Measurements from ENCODE around the gene CLEC11A.
"Not testable (repeated sequence)": the region's sequence is repeated elsewhere in the genome, so short reads cannot be mapped to it uniquely, and the experiment has no call there.

Gene CLEC11A

GRCh38 chr19:50723735-50724521, 764 bp downstream of the CLEC11A start:
- no peak for DNase-seq

- DNase-seq: peak; percentile 54 to 98 (median 75)
Measured at GRCh38 chr19:50724522-50725217, 1.5 kb downstream of the CLEC11A start.

DNA sequence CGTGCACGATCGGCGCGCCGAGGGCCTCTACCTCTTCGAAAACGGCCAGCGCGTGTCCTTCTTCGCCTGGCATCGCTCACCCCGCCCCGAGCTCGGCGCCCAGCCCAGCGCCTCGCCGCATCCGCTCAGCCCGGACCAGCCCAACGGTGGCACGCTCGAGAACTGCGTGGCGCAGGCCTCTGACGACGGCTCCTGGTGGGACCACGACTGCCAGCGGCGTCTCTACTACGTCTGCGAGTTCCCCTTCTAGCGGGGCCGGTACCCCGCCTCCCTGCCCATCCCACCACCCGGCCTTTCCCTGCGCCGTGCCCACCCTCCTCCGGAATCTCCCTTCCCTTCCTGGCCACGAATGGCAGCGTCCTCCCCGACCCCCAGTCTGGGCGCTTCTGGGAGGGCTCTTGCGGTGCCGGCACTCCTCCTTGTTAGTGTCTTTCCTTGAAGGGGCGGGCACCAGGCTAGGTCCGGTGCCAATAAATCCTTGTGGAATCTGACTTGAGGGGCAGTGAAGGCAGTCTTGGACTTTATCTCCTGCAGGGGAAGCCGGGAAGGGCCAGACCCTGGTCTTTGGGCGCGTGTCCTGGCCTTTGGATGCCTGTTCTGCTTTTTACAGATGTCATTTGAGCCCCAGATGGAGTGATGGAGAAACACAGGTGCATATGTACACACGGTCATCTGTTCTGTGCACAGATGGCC, 2.2 kb downstream of the CLEC11A start:
- no peak for DNase-seq

- no peak for DNase-seq
Measured at GRCh38 chr19:50725911-50726230, 2.7 kb downstream of the CLEC11A start.

GRCh38 chr19:50728084-50728737, 5.0 kb downstream of the CLEC11A start:
- DNase-seq: peak in 2 of 5 donors; percentile 15 to 84

- no peak for DNase-seq
Measured at GRCh38 chr19:50729894-50730293, 6.7 kb downstream of the CLEC11A start.

GRCh38 chr19:50735869-50736268, 12.7 kb downstream of the CLEC11A start:
- DNase-seq: no peak

DNA sequence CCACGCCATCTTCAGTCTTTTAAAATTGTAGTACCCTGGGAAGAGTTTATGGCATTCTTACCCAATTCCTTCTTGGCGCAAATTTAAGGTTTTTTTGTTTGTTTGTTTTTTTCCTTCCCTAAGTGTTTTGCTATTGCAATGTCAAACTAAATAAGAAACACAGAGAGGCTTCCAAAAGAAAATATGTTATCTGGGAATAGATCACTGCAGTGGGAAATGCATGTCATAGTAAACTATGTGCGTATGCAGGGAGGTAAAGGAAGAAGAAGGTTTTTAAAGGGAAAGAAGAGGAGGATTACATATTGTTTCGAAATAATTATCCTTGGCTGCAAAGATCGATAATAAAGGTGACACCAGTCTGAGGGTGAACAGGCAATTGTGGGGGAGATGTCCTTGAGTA, 13.2 kb downstream of the CLEC11A start:
- DNase-seq: no peak

GRCh38 chr19:50739132-50739913, 16.2 kb downstream of the CLEC11A start:
- no peak for DNase-seq

- DNase-seq: no peak
Measured at GRCh38 chr19:50739914-50740426, 16.8 kb downstream of the CLEC11A start.

DNA sequence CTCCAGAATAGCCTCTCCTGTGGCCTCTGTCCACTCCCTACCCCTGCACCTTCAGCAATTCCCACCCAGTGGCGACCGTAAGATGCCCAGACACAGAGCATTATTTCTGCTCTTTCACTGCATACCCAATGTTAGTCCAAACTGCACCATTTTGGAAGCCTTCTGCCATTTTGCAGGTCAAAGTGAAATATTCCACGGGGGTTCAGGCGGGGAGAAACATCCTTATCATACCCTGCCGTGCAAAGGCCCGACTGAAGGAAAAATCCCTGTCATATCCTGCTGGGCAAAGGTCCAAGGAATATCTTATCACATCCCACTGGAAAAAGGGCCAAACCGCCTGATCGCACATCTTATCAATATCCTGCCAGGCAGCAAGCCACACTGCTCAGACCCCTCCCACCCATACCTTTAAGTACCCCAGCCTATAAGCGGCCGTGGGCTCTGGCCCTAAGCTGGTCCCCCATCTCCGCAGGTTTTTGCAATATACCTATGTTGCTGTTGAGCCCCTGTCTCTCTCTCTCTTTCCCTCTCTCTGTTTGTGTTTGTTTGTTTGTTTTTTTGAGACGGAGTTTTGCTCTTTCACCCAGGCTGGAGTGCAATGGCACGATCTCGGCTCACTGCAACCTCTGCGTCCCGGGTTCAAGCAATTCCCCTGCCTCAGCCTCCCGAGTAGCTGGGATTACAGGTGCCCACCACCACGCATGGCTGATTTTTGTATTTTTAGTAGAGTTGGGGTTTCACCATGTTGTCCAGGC, 18.2 kb downstream of the CLEC11A start:
- DNase-seq: no peak

GRCh38 chr19:50743537-50743936, 20.4 kb downstream of the CLEC11A start:
- no peak for DNase-seq

- DNase-seq: no peak
Measured at GRCh38 chr19:50745221-50745620, 22.1 kb downstream of the CLEC11A start.

DNA sequence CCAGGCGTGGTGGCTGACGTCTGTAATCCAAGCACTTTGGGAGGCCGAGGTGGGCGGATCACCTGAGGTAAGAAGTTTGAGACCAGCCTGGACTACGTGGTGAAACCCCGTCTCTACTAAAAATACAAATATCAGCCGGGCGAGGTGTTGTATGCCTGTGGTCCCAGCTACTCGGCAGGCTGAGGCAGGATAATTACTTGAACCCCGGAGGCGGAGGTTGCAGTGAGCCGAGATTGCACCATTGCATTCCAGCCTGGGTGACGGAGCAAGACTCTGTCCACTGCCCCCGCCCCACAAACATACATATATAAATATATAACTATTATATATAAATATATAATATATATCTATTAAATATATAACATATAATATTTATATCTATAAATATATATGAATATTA, 24.0 kb downstream of the CLEC11A start:
- DNase-seq: not testable (repeated sequence)

DNA sequence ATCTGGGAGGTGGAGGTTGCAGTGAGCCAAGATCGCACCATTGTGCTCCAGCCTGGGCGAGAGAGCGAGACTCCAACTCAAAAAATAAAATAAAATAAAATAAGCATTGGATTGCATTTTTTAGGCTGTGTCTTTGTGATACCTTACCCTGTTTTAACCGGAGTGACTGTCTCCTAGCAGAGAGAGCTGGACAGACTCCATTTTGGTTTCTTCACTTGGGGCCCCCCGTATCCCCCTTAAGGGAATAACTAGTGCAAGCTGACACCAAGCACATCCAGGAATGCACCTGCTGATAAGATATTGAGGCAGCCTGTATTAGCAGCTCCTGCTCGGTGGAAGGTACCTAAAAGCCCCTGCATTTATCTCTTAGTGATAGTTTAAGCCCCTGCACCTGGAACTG, 26.3 kb downstream of the CLEC11A start:
- DNase-seq: no peak

DNA sequence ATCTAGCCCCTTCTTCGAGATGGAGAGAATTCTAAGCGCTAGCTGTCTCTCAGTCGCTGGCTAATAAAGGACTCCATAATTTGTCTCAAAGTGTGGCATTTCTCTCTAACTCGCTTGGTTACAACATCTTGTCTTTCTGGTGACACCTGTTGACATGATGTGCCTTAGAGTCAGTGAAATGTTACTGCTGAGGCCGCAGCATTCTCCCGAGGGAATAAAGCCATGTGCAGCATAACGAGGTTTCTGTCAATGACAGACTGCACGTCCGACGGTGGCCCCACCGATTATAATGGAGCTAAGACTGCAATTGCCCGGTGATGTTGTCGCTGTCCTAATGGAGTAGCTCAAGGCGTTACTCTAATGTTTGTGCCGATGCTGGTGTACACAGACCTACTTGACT, 26.8 kb downstream of the CLEC11A start:
- no peak for DNase-seq

GRCh38 chr19:50753879-50754278, 30.7 kb downstream of the CLEC11A start:
- no peak for DNase-seq

GRCh38 chr19:50756244-50756643, 33.1 kb downstream of the CLEC11A start:
- not testable (repeated sequence) for DNase-seq

DNA sequence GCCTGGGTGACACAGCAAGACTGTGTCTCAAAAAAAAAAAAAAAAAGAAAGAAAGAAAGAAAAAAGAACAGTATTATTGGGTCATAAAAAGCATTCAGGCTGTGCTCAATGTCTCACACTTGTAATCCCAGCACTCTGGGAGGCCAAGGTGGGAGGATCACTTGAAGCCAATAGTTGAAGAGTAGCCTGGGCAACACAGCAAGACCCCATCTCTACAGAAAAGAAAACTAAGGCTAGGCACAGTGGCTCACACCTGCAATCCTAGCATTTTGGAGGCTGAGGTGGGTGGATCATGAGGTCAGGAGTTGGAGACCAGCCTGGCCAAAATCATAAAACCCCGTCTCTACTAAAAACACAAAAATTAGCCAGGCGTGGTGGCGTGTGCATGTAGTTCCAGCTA, 34.5 kb downstream of the CLEC11A start:
- not testable (repeated sequence) for DNase-seq

DNA sequence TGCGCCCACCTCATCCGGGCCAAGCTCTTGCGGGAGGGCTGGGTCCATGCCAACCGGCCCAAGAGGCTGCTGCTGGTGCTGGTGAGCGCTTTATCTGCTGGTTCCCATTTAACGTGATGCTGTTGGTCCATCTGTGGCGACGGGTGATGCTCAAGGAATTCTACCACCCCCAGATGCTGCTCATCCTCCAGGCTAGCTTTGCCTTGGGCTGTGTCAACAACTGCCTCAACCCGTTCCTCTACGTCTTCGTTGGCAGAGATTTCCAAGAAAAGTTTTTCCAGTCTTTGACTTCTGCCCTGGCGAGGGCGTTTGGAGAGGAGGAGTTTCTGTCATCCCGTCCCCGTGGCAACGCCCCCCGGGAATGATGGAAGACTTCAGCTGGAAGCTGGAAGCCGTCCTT, 35.9 kb downstream of the CLEC11A start:
- DNase-seq: not testable (repeated sequence)

DNA sequence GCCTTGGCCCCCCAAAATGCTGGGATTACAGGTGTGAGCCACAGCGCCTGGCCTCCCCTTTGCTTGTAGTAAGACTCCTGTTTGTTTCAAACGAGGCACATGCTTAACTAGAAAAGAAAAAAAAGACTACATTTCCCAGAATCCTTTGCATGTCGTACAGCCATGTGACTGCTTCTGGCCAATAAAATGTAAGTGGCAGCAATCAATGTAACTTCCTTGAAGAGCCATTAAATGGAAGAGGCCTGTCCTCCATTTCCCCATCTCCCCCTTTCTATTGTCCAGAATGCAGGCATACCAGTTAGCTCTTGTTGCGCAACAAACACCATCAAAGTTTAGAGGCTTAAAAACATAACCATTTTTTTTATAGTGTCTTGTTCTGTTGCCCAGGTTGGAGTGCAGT, 36.7 kb downstream of the CLEC11A start:
- peak in 1 of 5 donors; percentile 8 for DNase-seq

Measured in T-helper 1 cell (primary cell).